ENCODE data around the gene ARID1B.
A peak's percentile ranks its signal among the peaks of the same experiment; 100 is the strongest.
"Not testable (repeated sequence)": the region's sequence is repeated elsewhere in the genome, so short reads cannot be mapped to it uniquely, and the experiment has no call there.

The ARID1B gene

GRCh38 chr6:156974830-156975261, 197.7 kb downstream of the ARID1B start:
- DNase-seq: no peak

GRCh38 chr6:156975414-156975813, 198.2 kb downstream of the ARID1B start:
- DNase-seq: no peak

GRCh38 chr6:156976216-156977127, 199.3 kb downstream of the ARID1B start:
- DNase-seq: peak; percentile 21

- DNase-seq: no peak
These were observed 200.5 kb downstream of the ARID1B start for GRCh38 chr6:156977527-156978291.

- no peak for DNase-seq
These were observed 201.8 kb downstream of the ARID1B start for GRCh38 chr6:156978948-156979347.

- DNase-seq: no peak
These were observed 203.3 kb downstream of the ARID1B start for GRCh38 chr6:156980515-156980914.

- DNase-seq: no peak
These were observed 203.8 kb downstream of the ARID1B start for GRCh38 chr6:156980948-156981347.

- DNase-seq: no peak
These were observed 205.0 kb downstream of the ARID1B start for GRCh38 chr6:156982168-156982567.

- DNase-seq: not testable (repeated sequence)
These were observed 205.7 kb downstream of the ARID1B start for GRCh38 chr6:156982864-156983263.

- DNase-seq: no peak
These were observed 207.1 kb downstream of the ARID1B start for GRCh38 chr6:156984178-156984738.

GRCh38 chr6:156985309-156985708, 208.1 kb downstream of the ARID1B start:
- DNase-seq: no peak

GRCh38 chr6:156988276-156989158, 211.3 kb downstream of the ARID1B start:
- no peak for DNase-seq

GRCh38 chr6:156989159-156989806, 212.1 kb downstream of the ARID1B start:
- DNase-seq: no peak

- DNase-seq: no peak
These were observed 215.0 kb downstream of the ARID1B start for GRCh38 chr6:156992020-156992804.

- DNase-seq: no peak
These were observed 216.5 kb downstream of the ARID1B start for GRCh38 chr6:156993713-156994112.

GRCh38 chr6:156994215-156995076, 217.3 kb downstream of the ARID1B start:
- DNase-seq: no peak

GRCh38 chr6:156995502-156995901, 218.3 kb downstream of the ARID1B start:
- DNase-seq: no peak

GRCh38 chr6:156996265-156996664, 219.1 kb downstream of the ARID1B start:
- DNase-seq: no peak

- DNase-seq: no peak
These were observed 221.7 kb downstream of the ARID1B start for GRCh38 chr6:156998794-156999330.

- DNase-seq: no peak
These were observed 222.6 kb downstream of the ARID1B start for GRCh38 chr6:156999762-157000161.

Measured in CD4-positive, alpha-beta T cell treated with Interleukin-21 for 1 hour (primary cell).